GM23338 (cell line): Measurements from ENCODE around the gene PGF. TPM values are rescaled to one million over a fixed set of nuclear protein-coding genes. Genes with fewer than 3 reads are reported as not detected.

Experiments
- ATAC-seq: fragments of 200-7000 bp; cut with Tn5 transposase; 3 replicates; pipeline ENCODE4 v1.9.1; 2020
- DNase-seq: peaks from one replicate; pipeline ENCODE4 v3.0.0-alpha.2; 2015; ENCODE audit warnings: low spot score
- H2AFZ ChIP-seq: fragments of 200-600 bp; sonication (generic); 2 replicates; pipeline ENCODE4 v1.8.0; 2016; ENCODE audit warnings: antibody characterized with exemption, mild to moderate bottlenecking, moderate library complexity
- H3F3A ChIP-seq: fragments of 200-600 bp; sonication (generic); replicated peaks from 2 replicates; pipeline ENCODE4 v1.8.0; 2017; ENCODE audit warnings: antibody characterized with exemption, mixed run types, low read depth
- H3K27ac ChIP-seq: fragments of 200-600 bp; sonication (generic); 2 replicates; pipeline ENCODE4 v1.6.1; 2016; ENCODE audit warnings: low read depth
- H3K27me3 ChIP-seq: fragments of 200-600 bp; sonication (generic); 2 replicates; pipeline ENCODE4 v1.8.0; 2016; ENCODE audit warnings: mild to moderate bottlenecking, mixed run types, moderate library complexity; ENCODE audit not compliant: insufficient read depth
- H3K36me3 ChIP-seq: fragments of 200-600 bp; sonication (generic); 2 replicates; pipeline ENCODE4 v1.8.0; 2016; ENCODE audit warnings: mild to moderate bottlenecking; ENCODE audit not compliant: insufficient read depth
- H3K4me1 ChIP-seq: fragments of 200-600 bp; sonication (generic); 2 replicates; pipeline ENCODE4 v1.8.0; 2016; ENCODE audit warnings: mild to moderate bottlenecking, moderate library complexity; ENCODE audit not compliant: insufficient read depth
- H3K4me2 ChIP-seq: fragments of 200-600 bp; sonication (generic); 2 replicates; pipeline ENCODE4 v1.7.1; 2017; ENCODE audit warnings: mixed run types
- H3K4me3 ChIP-seq: fragments of 200-600 bp; sonication (generic); 2 replicates; pipeline ENCODE4 v1.6.1; 2016; ENCODE audit warnings: mixed run types
- H3K79me2 ChIP-seq: fragments of 200-600 bp; sonication (generic); replicated peaks from 2 replicates; pipeline ENCODE4 v1.8.0; 2017; ENCODE audit warnings: mild to moderate bottlenecking; ENCODE audit not compliant: insufficient read depth
- H3K9me2 ChIP-seq: fragments of 200-600 bp; sonication (generic); 2 replicates; pipeline ENCODE4 v1.8.0; 2017; ENCODE audit not compliant: insufficient read depth
- H4K20me1 ChIP-seq: fragments of 200-600 bp; sonication (generic); replicated peaks from 2 replicates; pipeline ENCODE4 v1.8.0; 2017; ENCODE audit warnings: mild to moderate bottlenecking; ENCODE audit not compliant: insufficient read depth
- H3K27ac Mint-ChIP-seq: 2 replicates; pipeline ENCODE4 v1.8.0; 2020; ENCODE audit warnings: inconsistent platforms, mild to moderate bottlenecking, moderate library complexity, mixed read lengths
- H3K27me3 Mint-ChIP-seq: 3 replicates; pipeline ENCODE4 v1.8.0; 2022; ENCODE audit warnings: low read depth, mild to moderate bottlenecking, moderate library complexity, mixed read lengths, inconsistent platforms; ENCODE audit not compliant: insufficient read depth, poor library complexity
- H3K36me3 Mint-ChIP-seq: 3 replicates; pipeline ENCODE4 v1.8.0; 2021; ENCODE audit warnings: low read depth, mild to moderate bottlenecking, inconsistent platforms, moderate library complexity, mixed read lengths
- H3K4me1 Mint-ChIP-seq: 3 replicates; pipeline ENCODE4 v1.8.0; 2020; ENCODE audit warnings: mild to moderate bottlenecking, inconsistent platforms, mixed read lengths
- H3K4me3 Mint-ChIP-seq: 3 replicates; pipeline ENCODE4 v1.8.0; 2021; ENCODE audit warnings: moderate library complexity, mild to moderate bottlenecking, inconsistent platforms, mixed read lengths
- H3K9me3 Mint-ChIP-seq: 3 replicates; pipeline ENCODE4 v1.8.0; 2020; ENCODE audit warnings: moderate library complexity, mild to moderate bottlenecking, inconsistent platforms, mixed read lengths
- ZNF114 ChIP-seq: fragments of 250-450 bp; sonication (Bioruptor Pico); IDR thresholded peaks from 2 replicates; pipeline ENCODE4 v1.5.0; 2020; ENCODE audit warnings: mild to moderate bottlenecking, moderate library complexity
- polyA plus RNA-seq: library from polyadenylated mRNA; unstranded; fragments of >200 nt; fragmentation: Nextera tagmentation; extraction: Ambion mirVana; gene quantifications from 2 replicates; pipeline ENCODE4 v1.2.1, GENCODE V29; 2016
- total RNA-seq: library from RNA; depleted of rRNA; stranded (reverse); fragments of >200 nt; shearing (Covaris generic); gene quantifications from 2 replicates; pipeline ENCODE4 v1.2.3, GENCODE V29; 2014
- TF ChIP-seq, protein P1 (sequence below): fragments of 250-450 bp; sonication (Bioruptor Pico); IDR thresholded peaks from 2 replicates; pipeline ENCODE4 v1.5.0; 2020; ENCODE audit warnings: mild to moderate bottlenecking, moderate library complexity
- TF ChIP-seq, protein P2 (sequence below), 2 experiments: fragments of 200-600 bp in 1 of 2; sonication (generic) in 1 of 2; conservative IDR thresholded peaks; 2 replicates each; pipeline versions ENCODE4 v1.5.1 to v1.6.1; 2016 to 2017; ENCODE audit warnings: antibody characterized with exemption in 2 of 2, low read depth in 2 of 2, mild to moderate bottlenecking in 2 of 2, moderate library complexity in 1 of 2

The PGF gene
- total and polyA plus RNA-seq, 2 experiments from 2014 or later = 2.9 to 6.3 TPM

DNA sequence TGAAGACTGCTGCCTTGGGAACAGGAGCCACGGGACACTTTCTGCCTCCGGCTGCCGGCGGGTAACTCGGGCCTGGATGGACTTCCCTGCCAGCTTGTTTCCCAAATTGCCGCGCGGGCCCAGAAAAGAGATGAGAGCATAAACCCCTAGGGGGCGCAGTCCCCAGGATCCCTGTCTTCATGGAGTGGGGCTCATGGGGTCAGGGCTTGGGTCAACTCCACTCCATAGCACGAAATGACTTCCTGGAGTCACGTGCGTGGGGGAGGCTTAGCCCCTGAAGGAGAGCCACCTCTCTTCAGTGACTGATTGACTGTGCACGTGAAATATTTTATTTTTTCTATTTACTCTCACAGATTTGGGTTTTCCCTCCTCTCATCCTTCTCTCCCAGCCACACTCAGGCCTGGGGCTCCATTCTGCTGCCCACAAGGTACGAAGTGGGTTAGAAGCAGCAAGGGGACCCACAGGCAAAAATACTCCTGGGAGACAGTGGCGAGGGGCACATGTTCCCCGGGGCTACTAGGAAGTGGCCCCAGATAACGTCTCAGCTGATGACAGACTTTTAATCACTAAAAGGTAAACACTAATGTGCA, 10.0 kb downstream of the PGF start:
- DNase-seq = peak; percentile 92
- Mint-ChIP-seq H3K36me3 (no peaks in the 10 kb centered on the region; the same call in 2 of the 3 replicates), H3K27me3 (peaks cover 18% of the 10 kb centered on the region), H3K4me1 (peaks cover 7% of the 10 kb centered on the region; the same call in 2 of the 3 replicates), H3K27ac (no peak overlapping the region), H3K9me3 (no peaks in the 10 kb centered on the region; the same call in 2 of the 3 replicates), H3K4me3 (no peak overlapping the region)
- TF ChIP-seq, protein P1, sequence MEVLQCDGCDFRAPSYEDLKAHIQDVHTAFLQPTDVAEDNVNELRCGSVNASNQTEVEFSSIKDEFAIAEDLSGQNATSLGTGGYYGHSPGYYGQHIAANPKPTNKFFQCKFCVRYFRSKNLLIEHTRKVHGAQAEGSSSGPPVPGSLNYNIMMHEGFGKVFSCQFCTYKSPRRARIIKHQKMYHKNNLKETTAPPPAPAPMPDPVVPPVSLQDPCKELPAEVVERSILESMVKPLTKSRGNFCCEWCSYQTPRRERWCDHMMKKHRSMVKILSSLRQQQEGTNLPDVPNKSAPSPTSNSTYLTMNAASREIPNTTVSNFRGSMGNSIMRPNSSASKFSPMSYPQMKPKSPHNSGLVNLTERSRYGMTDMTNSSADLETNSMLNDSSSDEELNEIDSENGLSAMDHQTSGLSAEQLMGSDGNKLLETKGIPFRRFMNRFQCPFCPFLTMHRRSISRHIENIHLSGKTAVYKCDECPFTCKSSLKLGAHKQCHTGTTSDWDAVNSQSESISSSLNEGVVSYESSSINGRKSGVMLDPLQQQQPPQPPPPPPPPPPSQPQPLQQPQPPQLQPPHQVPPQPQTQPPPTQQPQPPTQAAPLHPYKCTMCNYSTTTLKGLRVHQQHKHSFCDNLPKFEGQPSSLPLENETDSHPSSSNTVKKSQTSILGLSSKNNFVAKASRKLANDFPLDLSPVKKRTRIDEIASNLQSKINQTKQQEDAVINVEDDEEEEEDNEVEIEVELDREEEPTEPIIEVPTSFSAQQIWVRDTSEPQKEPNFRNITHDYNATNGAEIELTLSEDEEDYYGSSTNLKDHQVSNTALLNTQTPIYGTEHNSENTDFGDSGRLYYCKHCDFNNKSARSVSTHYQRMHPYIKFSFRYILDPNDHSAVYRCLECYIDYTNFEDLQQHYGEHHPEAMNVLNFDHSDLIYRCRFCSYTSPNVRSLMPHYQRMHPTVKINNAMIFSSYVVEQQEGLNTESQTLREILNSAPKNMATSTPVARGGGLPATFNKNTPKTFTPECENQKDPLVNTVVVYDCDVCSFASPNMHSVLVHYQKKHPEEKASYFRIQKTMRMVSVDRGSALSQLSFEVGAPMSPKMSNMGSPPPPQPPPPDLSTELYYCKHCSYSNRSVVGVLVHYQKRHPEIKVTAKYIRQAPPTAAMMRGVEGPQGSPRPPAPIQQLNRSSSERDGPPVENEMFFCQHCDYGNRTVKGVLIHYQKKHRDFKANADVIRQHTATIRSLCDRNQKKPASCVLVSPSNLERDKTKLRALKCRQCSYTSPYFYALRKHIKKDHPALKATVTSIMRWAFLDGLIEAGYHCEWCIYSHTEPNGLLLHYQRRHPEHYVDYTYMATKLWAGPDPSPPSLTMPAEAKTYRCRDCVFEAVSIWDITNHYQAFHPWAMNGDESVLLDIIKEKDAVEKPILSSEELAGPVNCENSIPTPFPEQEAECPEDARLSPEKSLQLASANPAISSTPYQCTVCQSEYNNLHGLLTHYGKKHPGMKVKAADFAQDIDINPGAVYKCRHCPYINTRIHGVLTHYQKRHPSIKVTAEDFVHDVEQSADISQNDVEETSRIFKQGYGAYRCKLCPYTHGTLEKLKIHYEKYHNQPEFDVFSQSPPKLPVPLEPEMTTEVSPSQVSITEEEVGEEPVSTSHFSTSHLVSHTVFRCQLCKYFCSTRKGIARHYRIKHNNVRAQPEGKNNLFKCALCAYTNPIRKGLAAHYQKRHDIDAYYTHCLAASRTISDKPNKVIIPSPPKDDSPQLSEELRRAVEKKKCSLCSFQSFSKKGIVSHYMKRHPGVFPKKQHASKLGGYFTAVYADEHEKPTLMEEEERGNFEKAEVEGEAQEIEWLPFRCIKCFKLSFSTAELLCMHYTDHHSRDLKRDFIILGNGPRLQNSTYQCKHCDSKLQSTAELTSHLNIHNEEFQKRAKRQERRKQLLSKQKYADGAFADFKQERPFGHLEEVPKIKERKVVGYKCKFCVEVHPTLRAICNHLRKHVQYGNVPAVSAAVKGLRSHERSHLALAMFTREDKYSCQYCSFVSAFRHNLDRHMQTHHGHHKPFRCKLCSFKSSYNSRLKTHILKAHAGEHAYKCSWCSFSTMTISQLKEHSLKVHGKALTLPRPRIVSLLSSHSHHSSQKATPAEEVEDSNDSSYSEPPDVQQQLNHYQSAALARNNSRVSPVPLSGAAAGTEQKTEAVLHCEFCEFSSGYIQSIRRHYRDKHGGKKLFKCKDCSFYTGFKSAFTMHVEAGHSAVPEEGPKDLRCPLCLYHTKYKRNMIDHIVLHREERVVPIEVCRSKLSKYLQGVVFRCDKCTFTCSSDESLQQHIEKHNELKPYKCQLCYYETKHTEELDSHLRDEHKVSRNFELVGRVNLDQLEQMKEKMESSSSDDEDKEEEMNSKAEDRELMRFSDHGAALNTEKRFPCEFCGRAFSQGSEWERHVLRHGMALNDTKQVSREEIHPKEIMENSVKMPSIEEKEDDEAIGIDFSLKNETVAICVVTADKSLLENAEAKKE = no peak
- TF ChIP-seq, protein P2, sequence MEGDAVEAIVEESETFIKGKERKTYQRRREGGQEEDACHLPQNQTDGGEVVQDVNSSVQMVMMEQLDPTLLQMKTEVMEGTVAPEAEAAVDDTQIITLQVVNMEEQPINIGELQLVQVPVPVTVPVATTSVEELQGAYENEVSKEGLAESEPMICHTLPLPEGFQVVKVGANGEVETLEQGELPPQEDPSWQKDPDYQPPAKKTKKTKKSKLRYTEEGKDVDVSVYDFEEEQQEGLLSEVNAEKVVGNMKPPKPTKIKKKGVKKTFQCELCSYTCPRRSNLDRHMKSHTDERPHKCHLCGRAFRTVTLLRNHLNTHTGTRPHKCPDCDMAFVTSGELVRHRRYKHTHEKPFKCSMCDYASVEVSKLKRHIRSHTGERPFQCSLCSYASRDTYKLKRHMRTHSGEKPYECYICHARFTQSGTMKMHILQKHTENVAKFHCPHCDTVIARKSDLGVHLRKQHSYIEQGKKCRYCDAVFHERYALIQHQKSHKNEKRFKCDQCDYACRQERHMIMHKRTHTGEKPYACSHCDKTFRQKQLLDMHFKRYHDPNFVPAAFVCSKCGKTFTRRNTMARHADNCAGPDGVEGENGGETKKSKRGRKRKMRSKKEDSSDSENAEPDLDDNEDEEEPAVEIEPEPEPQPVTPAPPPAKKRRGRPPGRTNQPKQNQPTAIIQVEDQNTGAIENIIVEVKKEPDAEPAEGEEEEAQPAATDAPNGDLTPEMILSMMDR (conservative IDR thresholded peaks at IDR 0.05; ENCODE audit: low read depth in 2 of 2) = peak; percentile 82 to 83
- TF ChIP-seq ZNF114 (CRISPR knock-in tag) = no peak
- H2AFZ ChIP-seq = peak overlapping the region; percentile 78
- peaks cover 4% of the 10 kb centered on the region; the same call in 1 of the 2 replicates for H3K4me1 ChIP-seq
- peak overlapping the region; percentile 10; the same call in 1 of the 2 replicates for H3K4me2 ChIP-seq
- H4K20me1 ChIP-seq = no peaks in the 10 kb centered on the region
- H3F3A ChIP-seq = 0 out of 2 replicates have a peak, but pooled peaks cover 5% of the 10 kb centered on the region
- H3K27me3 ChIP-seq = no peaks in the 10 kb centered on the region
- no peaks in the 10 kb centered on the region for H3K36me3 ChIP-seq
- ATAC-seq = peak; percentile 73
- no peaks in the 10 kb centered on the region for H3K9me2 ChIP-seq
- no peak overlapping the region for H3K4me3 ChIP-seq
- no peaks in the 10 kb centered on the region for H3K79me2 ChIP-seq
- H3K27ac ChIP-seq = 0 out of 2 replicates have a peak overlapping the region, but pooled peaks have one; percentile 32
